Measurements from ENCODE around the gene KCNMB1.
"Not testable (repeated sequence)": the region's sequence is repeated elsewhere in the genome, so short reads cannot be mapped to it uniquely, and the experiment has no call there.

The KCNMB1 gene

GRCh38 chr5:170413897-170414296 lies 24.7 kb upstream of the KCNMB1 start:
- no peak for DNase-seq

GRCh38 chr5:170411100-170411499 lies 21.9 kb upstream of the KCNMB1 start:
- DNase-seq, result no peak

- no peak for DNase-seq
Measured at GRCh38 chr5:170410401-170410800, 21.2 kb upstream of the KCNMB1 start.

- DNase-seq, result no peak
Measured at GRCh38 chr5:170408877-170409660, 19.9 kb upstream of the KCNMB1 start.

- no peak for DNase-seq
Measured at GRCh38 chr5:170408226-170408625, 19.1 kb upstream of the KCNMB1 start.

- DNase-seq, result no peak
Measured at GRCh38 chr5:170407062-170407461, 17.9 kb upstream of the KCNMB1 start.

GRCh38 chr5:170405817-170406216 lies 16.6 kb upstream of the KCNMB1 start:
- no peak for DNase-seq

GRCh38 chr5:170404398-170404797 lies 15.2 kb upstream of the KCNMB1 start:
- DNase-seq, result no peak

- no peak for DNase-seq
Measured at GRCh38 chr5:170403675-170404074, 14.5 kb upstream of the KCNMB1 start.

- no peak for DNase-seq
Measured at GRCh38 chr5:170402508-170402907, 13.3 kb upstream of the KCNMB1 start.

- DNase-seq, result no peak
Measured at GRCh38 chr5:170397059-170397458, 7.9 kb upstream of the KCNMB1 start.

- DNase-seq, result no peak
Measured at GRCh38 chr5:170393958-170394357, 4.8 kb upstream of the KCNMB1 start.

GRCh38 chr5:170393235-170393634 lies 4.1 kb upstream of the KCNMB1 start:
- DNase-seq, result no peak

- DNase-seq, result no peak
Measured at GRCh38 chr5:170390472-170390871, 1.3 kb upstream of the KCNMB1 start.

GRCh38 chr5:170389550-170389892 lies 354 bp upstream of the KCNMB1 start:
- DNase-seq, result no peak

- no peak for DNase-seq
Measured at GRCh38 chr5:170387775-170388639, 1.2 kb downstream of the KCNMB1 start.

- DNase-seq, result no peak
Measured at GRCh38 chr5:170386743-170387395, 2.3 kb downstream of the KCNMB1 start.

- DNase-seq, result no peak
Measured at GRCh38 chr5:170383227-170383626, 5.9 kb downstream of the KCNMB1 start.

GRCh38 chr5:170382790-170383189 lies 6.4 kb downstream of the KCNMB1 start:
- no peak for DNase-seq

GRCh38 chr5:170380361-170380951 lies 8.7 kb downstream of the KCNMB1 start:
- no peak for DNase-seq

- DNase-seq, result no peak
Measured at GRCh38 chr5:170378740-170379139, 10.4 kb downstream of the KCNMB1 start.

GRCh38 chr5:170377027-170377426 lies 12.1 kb downstream of the KCNMB1 start:
- DNase-seq, result no peak

- not testable (repeated sequence) for DNase-seq
Measured at GRCh38 chr5:170376526-170376925, 12.6 kb downstream of the KCNMB1 start.
